HG02943 (cell line): ENCODE data around the gene ABCC3.

Experiments used
- ATAC-seq: cut with Tn5 transposase; IDR thresholded peaks from one replicate; pipeline ENCODE4 v1.9.1; 2021; ENCODE audit warnings: mild to moderate bottlenecking, low read depth, moderate library complexity; ENCODE audit not compliant: unreplicated experiment

Gene ABCC3

GRCh38 chr17:50603340-50603739, 31.3 kb upstream of the ABCC3 start:
- ATAC-seq = no peak

- no peak for ATAC-seq
Observed at GRCh38 chr17:50604513-50604912, 30.2 kb upstream of the ABCC3 start.

GRCh38 chr17:50605429-50605828, 29.3 kb upstream of the ABCC3 start:
- no peak for ATAC-seq

- no peak for ATAC-seq
Observed at GRCh38 chr17:50607522-50608175, 27.0 kb upstream of the ABCC3 start.

- ATAC-seq = no peak
Observed at GRCh38 chr17:50608700-50609379, 25.8 kb upstream of the ABCC3 start.

GRCh38 chr17:50609380-50610074, 25.2 kb upstream of the ABCC3 start:
- ATAC-seq = no peak

GRCh38 chr17:50611634-50612033, 23.0 kb upstream of the ABCC3 start:
- ATAC-seq = no peak

- ATAC-seq = no peak
Observed at GRCh38 chr17:50612281-50612680, 22.4 kb upstream of the ABCC3 start.

GRCh38 chr17:50613007-50613992, 21.4 kb upstream of the ABCC3 start:
- no peak for ATAC-seq

- ATAC-seq = no peak
Observed at GRCh38 chr17:50614471-50615051, 20.1 kb upstream of the ABCC3 start.

GRCh38 chr17:50615828-50616227, 18.9 kb upstream of the ABCC3 start:
- ATAC-seq = no peak

GRCh38 chr17:50618300-50618699, 16.4 kb upstream of the ABCC3 start:
- no peak for ATAC-seq

- no peak for ATAC-seq
Observed at GRCh38 chr17:50618941-50619340, 15.7 kb upstream of the ABCC3 start.

- no peak for ATAC-seq
Observed at GRCh38 chr17:50619489-50619888, 15.2 kb upstream of the ABCC3 start.

GRCh38 chr17:50620237-50620636, 14.4 kb upstream of the ABCC3 start:
- ATAC-seq = no peak

- ATAC-seq = no peak
Observed at GRCh38 chr17:50620858-50621257, 13.8 kb upstream of the ABCC3 start.

GRCh38 chr17:50621574-50622031, 13.1 kb upstream of the ABCC3 start:
- ATAC-seq = no peak

GRCh38 chr17:50624321-50624934, 10.3 kb upstream of the ABCC3 start:
- no peak for ATAC-seq

GRCh38 chr17:50625032-50625871, 9.4 kb upstream of the ABCC3 start:
- ATAC-seq = no peak
